ENCODE data around the gene ACSBG1.

ACSBG1 gene

GRCh38 chr15:78234515-78235040, at the start of gene ACSBG1:
TSS of gene ACSBG1 (minus strand) at chr15:78234565. CDS start at chr15:78234501, 64 bp downstream.
- DNase-seq: no peak

DNA sequence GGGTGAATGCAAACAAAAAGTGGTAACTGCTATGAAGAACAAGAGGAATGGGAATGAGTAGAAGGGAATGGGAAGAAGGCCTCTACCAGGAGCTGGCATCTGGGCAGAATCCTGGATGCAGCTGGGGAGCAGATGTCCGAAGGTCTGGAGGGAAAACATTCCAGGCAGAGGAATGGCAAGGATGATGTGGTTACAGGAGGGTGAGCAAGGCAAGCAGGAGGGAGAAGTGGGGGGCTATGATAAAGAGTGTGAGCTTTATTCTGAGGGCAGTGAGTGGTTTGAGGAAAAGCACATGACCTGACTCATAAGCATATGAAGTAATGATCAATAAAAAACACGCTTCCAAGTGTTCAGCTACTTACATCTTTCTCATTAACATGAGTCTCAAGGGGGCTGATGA, 48.0 kb upstream of the ACSBG1 start:
- no peak for DNase-seq

DNA sequence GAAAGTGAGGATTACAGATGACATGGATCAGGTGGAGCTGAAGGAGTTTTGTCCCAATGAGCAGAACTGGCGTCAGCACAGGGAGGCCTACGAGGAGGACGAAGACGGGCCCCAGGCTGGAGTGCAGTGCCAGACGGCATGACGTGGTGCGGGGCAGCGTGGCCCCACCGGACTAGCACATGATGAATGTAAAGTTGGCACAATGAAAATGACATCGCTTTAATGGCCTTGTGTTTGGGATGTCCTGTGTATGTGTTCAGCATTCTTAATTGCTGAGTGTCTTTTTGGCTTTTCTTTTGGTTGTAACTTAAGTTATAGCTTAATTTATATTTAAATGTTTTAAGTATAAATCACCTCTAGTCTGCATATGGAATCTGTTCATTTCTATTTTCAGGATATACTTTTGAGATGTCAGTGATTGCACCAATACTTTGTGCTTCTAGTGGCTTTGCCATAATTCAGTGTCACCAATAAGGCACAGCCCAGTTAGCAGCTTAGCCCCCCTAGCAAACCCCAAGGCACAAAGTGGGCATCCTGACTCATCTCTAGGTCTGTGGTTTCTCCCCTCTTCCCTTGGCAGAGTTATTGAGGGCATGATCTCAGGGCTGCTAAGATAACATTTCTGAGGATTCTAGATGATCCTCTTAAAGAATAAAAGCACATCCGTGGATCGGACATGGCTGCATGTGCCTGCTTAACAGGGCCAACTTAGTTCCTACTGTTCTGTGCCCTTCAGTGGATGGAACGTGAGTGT, 46.1 kb upstream of the ACSBG1 start:
- no peak for DNase-seq

DNA sequence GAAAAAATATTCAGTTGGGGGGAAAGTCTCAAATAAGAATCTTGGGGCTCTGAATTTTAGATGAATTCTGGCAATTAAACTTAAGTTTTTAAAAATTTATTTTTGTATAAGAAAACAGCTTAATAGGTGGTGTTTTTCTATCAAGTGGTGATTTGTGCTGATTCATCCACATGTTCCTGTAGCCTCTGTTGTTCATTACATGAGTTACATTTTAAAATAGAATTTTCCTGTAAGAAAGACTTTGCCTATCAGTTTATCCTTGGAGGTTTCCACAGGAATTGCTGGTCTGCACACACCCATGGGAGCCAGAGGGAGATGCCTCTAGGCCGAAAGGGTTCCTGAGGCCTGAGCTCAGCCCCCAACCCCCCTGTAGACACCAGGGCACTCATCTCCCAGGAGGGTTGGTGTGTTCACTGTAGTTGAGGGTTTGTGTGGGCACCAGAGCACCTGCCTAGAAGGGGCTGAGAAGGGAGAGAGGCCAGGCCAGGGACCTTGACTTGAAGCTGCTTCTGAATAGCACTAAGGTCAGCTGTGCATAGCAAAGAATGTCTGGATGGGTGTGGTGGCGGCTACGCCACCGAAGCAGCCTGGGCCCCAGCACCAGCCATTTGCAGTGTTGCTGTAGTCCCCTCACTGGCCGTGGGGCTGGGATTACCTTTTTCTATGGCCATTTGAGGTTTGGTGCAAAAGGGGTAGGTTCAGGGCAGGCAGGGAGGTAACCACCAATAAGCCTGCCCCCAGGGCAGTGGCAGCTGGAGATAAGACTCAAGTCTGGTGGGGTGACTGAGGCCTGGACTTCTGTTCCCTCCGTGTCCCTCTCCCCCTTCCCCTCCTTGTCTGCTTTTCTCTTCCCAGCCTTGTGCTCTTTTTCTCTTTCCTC, 41.9 kb upstream of the ACSBG1 start:
- no peak for DNase-seq

DNA sequence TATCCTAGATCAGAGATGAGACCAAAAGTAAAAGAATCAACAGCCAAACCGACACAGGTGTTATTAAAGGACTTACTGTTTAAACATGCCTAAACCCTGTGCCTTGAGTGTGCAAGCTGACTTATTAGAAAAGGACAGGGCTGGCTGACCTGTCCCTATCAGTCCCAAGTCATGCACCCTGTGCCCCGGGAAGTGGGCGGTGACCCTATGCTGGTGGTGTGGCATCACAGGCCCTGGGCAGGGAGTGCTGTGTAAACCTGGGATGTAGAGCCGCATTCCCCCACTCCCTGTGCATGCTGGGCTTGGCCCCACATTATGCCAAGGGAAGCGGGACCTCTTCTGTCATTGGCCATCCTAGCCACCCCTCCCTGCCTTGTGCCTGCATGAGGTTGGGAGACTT, 40.6 kb upstream of the ACSBG1 start:
- DNase-seq: no peak

GRCh38 chr15:78272776-78273175, 38.4 kb upstream of the ACSBG1 start:
- DNase-seq: no peak

DNA sequence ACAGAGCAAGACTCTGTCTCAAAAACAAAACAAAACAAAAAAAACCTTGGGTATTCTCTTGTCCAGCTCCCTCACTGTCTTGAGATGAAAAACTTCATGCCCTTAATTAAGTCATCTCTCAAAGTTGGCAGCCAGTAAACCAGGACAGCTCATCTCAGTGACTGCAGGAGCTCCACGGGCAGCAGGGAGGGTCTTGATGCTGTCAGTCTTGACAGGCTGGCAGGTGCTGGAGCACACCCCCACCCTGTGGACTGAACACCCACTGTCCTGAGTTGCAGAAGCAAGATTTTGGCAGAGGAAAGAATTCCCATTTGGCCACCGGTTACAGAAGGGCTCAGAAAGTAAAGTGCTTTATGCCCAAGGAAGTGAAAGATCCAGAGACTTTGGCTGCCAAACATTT, 38.0 kb upstream of the ACSBG1 start:
- DNase-seq: no peak

DNA sequence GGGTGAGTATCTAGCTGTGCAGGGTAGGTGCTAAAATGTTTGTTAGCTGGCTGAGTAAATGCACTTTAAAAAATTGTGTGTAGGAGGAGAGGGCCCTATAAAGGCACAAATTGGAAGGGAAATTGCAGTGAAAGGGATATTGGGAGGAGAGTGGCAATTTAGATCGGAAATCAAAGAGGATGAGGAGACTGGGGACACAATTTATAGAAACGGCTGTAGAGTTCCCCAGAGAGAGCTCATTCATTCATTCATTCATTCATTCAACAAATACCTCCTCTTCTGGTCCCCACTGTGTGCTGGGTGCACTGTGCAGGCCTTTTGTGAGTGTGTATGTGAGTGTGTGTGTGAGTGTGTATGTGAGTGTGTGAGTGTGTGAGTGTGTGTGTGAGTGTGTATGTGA, 32.4 kb upstream of the ACSBG1 start:
- no peak for DNase-seq

- DNase-seq: no peak
These were observed 31.9 kb upstream of the ACSBG1 start for GRCh38 chr15:78266229-78266628.

DNA sequence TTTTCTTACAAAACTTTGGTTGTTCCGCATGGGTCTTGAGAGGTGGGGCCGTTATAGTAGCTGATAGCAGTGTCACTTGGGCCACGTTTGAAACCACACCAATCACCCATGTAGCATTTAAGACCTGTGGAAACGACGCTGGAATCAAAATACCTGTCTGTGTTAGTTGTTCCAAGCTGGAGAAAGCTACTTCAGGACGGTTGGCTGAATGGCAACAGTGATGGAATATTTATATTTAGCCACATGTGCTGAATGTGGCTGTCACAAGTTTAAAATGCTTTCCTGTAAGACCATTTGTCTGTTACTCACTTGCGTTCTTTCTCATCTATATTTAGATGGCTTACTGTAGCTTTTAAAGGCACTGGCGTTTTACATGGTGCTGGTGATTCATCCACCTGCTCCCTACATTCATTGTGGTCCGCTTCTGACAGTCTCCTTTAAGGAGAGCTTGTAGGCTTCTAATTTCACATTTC, 31.4 kb upstream of the ACSBG1 start:
- no peak for DNase-seq

- no peak for DNase-seq
These were observed 30.7 kb upstream of the ACSBG1 start for GRCh38 chr15:78265137-78265460.

DNA sequence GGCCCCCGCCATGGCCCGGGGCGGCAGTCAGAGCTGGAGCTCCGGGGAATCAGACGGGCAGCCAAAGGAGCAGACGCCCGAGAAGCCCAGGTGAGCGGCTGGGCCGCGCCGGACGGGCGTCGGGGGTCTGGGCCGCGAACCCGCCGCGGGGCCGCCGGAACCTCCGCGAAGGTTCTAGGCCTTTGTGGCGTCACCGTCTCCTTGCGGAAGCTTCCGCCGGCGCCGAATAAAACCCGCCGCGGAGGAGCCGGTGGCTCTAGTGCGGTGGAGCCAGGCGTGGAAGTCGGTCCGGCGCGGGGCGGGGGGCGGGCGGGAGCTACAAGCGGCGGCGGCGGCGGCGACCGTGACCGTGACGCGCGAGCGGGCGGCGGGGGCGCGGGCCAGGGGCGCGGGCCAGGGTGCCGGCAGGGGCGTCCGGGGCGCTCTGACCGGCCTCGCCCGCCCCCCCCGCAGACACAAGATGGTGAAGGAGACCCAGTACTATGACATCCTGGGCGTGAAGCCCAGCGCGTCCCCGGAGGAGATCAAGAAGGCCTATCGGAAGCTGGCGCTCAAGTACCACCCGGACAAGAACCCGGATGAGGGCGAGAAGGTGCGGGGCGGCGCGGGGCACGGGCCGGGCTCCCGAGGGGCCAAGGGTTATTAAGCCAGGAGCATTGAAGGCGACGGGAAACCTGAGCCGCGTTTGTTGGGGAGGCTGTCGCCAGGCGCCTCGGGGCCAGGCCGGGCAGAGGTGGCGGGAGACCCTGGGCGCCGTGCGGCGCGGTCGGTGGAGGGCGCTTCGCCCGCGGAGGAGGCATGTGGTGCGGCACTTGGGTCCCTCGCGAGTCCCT, 30.2 kb upstream of the ACSBG1 start, which contains the start of gene DNAJA4:
TSS of gene DNAJA4 (plus strand) at position 259 of the 833 bp plus-strand sequence. CDS start at position 461, 202 bp downstream.
- no peak for DNase-seq

- no peak for DNase-seq
These were observed 29.5 kb upstream of the ACSBG1 start for GRCh38 chr15:78263907-78264303.

- DNase-seq: no peak
These were observed 29.0 kb upstream of the ACSBG1 start for GRCh38 chr15:78263351-78263781.

DNA sequence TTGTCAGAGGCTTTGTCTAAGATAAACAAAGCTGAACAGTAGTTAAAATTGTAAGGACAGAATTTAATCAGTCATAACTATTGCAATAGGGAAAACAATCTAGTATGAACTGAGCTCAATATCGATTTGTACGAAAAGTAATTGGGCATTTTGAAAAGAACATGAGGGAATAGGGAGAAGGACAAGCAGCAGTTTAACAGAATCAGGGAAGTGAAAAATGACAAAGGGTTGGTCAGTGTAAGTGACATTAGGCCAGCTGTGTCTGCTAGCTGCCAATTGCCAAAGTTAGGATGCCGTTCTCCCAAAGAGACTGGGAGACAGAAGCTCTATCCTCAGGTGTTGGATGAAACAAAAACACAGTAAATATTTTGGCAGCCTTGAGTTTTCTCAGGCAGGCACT, 26.7 kb upstream of the ACSBG1 start:
- DNase-seq: no peak

DNA sequence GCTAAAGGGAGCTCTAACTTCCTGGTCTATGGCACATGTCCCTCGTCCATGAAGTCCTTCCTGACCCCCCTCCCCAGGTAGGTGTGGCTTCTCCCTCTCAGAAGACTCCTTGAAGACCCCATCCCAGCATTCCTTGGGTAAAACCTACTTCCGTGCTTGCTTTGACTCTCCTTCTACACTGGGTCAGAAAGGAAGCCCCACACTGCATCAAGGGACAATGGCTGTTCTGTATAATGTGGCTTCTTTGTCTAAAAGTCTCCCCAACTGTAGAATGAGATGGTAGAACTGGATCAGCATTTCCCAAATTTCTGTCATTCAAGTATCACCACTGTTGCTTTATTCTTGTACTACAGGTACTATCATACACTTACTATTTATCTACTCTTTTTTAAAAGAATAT, 26.1 kb upstream of the ACSBG1 start:
- no peak for DNase-seq

GRCh38 chr15:78259232-78259631, 24.9 kb upstream of the ACSBG1 start:
- no peak for DNase-seq

GRCh38 chr15:78257681-78258080, 23.3 kb upstream of the ACSBG1 start:
- DNase-seq: no peak

DNA sequence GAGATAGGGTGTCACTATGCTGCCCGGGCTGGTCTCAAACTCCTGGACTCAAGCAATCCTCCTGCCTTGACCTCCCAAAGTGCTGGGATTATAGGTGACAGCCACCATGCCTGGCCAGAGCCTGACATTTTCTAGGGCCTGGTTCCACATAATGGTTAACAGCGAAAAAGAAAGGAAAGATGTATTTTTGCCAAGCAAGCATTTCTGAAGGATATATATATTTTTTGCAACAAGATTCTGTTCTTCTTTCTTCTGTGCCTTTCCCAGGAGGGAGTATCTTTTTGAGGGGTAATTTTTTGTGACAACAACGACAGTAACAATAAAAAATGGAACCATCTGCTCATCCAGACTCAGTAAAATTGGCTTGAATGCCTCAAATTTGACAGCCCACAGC, 21.7 kb upstream of the ACSBG1 start:
- no peak for DNase-seq

- no peak for DNase-seq
These were observed 21.2 kb upstream of the ACSBG1 start for GRCh38 chr15:78255421-78256043.

- DNase-seq: no peak
These were observed 16.8 kb upstream of the ACSBG1 start for GRCh38 chr15:78251136-78251535.

DNA sequence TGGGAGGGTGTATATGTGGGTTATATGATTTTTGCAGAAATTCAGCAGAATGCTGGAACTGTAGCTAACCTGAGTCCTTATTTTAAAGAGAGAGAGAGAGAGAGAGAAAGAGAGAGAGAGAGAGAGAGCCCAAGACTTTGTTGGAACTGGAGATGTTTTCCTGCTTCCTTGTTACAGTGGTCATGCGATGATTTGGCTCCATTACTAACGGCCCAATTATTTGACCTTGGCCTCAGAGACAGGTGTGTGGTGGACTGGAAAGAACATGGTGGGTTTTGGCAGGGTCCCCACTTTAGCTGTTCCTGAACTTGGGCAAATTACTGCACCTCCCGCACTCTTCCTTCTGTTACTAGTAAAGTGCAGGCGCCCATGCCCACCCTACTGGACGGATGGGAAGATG, 14.8 kb upstream of the ACSBG1 start:
- DNase-seq: no peak
